GM12878 (cell line): ENCODE measurements around the gene NUDT16L1.

Source experiments
- ATF3 ChIP-seq: IDR thresholded peaks from 2 replicates; pipeline ENCODE4 v1.6.1; 2011; ENCODE audit warnings: low read depth, mild to moderate bottlenecking, low read length, moderate library complexity, borderline replicate concordance; ENCODE audit errors: extremely low read depth
- BACH1 ChIP-seq: fragments of 450-650 bp; IDR thresholded peaks from 2 replicates; pipeline ENCODE4 v1.6.1; 2017; ENCODE audit warnings: mild to moderate bottlenecking, borderline replicate concordance
- EP300 ChIP-seq, 2 experiments: fragments of 150-350 bp in 1 of 2; IDR thresholded peaks; 2 replicates each; pipeline ENCODE4 v1.6.1; 2011 to 2012; ENCODE audit warnings: low read depth in 2 of 2, low read length in 2 of 2, borderline replicate concordance in 1 of 2, improper control_type of control experiment in 1 of 2, inconsistent platforms in 1 of 2; ENCODE audit not compliant: control insufficient read depth in 1 of 2
- NFYB ChIP-seq: IDR thresholded peaks from 2 replicates; pipeline ENCODE4 v1.6.1; 2011; ENCODE audit warnings: low read depth, mild to moderate bottlenecking, low read length, improper control_type of control experiment, moderate library complexity; ENCODE audit not compliant: insufficient read depth
- PML ChIP-seq: IDR thresholded peaks from 2 replicates; pipeline ENCODE4 v1.6.1; 2012; ENCODE audit warnings: low read length, inconsistent platforms
- SMC3 ChIP-seq: IDR thresholded peaks from 2 replicates; pipeline ENCODE4 v1.6.1; 2011; ENCODE audit warnings: low read length, improper control_type of control experiment, borderline replicate concordance
- TF ChIP-seq, protein P1 (sequence below), 3 experiments: IDR thresholded peaks in 2 of 3; conservative IDR thresholded peaks in 1 of 3; 2 replicates each; pipeline ENCODE4 v1.5.1; 2011; ENCODE audit warnings: low read depth in 3 of 3, low read length in 3 of 3, mild to moderate bottlenecking in 3 of 3, control low read depth in 2 of 3, moderate library complexity in 2 of 3, inconsistent platforms in 1 of 3, mixed read lengths in 1 of 3; ENCODE audit not compliant: control insufficient read depth in 2 of 3, insufficient read depth in 1 of 3; ENCODE audit errors: extremely low read depth in 1 of 3

GRCh38 chr16:4678596-4678995 is 14.8 kb upstream of the NUDT16L1 start:
- TF ChIP-seq NFYB = no peak
- no peak for TF ChIP-seq PML
- TF ChIP-seq ATF3 = no peak
- TF ChIP-seq BACH1 = no peak
- TF ChIP-seq SMC3 = no peak
- TF ChIP-seq EP300 (IDR thresholded peaks at IDR 0.05; ENCODE audit: borderline replicate concordance in 1 of 2, control insufficient read depth in 1 of 2, low read depth in 2 of 2, low read length in 2 of 2) = no peak
- TF ChIP-seq, protein P1, sequence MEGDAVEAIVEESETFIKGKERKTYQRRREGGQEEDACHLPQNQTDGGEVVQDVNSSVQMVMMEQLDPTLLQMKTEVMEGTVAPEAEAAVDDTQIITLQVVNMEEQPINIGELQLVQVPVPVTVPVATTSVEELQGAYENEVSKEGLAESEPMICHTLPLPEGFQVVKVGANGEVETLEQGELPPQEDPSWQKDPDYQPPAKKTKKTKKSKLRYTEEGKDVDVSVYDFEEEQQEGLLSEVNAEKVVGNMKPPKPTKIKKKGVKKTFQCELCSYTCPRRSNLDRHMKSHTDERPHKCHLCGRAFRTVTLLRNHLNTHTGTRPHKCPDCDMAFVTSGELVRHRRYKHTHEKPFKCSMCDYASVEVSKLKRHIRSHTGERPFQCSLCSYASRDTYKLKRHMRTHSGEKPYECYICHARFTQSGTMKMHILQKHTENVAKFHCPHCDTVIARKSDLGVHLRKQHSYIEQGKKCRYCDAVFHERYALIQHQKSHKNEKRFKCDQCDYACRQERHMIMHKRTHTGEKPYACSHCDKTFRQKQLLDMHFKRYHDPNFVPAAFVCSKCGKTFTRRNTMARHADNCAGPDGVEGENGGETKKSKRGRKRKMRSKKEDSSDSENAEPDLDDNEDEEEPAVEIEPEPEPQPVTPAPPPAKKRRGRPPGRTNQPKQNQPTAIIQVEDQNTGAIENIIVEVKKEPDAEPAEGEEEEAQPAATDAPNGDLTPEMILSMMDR (IDR thresholded peaks at IDR 0.05 in 2 of 3, conservative IDR thresholded peaks at IDR 0.05 in 1 of 3; ENCODE audit: control insufficient read depth in 2 of 3, extremely low read depth in 1 of 3, insufficient read depth in 1 of 3, low read depth in 3 of 3, low read length in 3 of 3) = no peak
